CD4-positive, alpha-beta T cell (primary cell): Measurements from ENCODE around the gene PDS5A. TPM values are rescaled to one million over a fixed set of nuclear protein-coding genes. Genes with fewer than 3 reads are reported as not detected.
"Not testable (repeated sequence)": the region's sequence is repeated elsewhere in the genome, so short reads cannot be mapped to it uniquely, and the experiment has no call there.

Experiments
- ATAC-seq: fragments of 200-7000 bp; cut with Tn5 transposase; one replicate; pipeline ENCODE4 v1.10.0; 2022; ENCODE audit warnings: mild to moderate bottlenecking; ENCODE audit not compliant: poor library complexity
- CTCF ChIA-PET: fragments of 350-600 bp; sonication (Branson Sonifier 250); formaldehyde crosslinking; loops from one replicate; lab custom pipeline; 2021; ENCODE audit warnings: antibody characterized with exemption, inconsistent platforms; lab: Charles Lee
- POLR2A ChIA-PET: fragments of 350-600 bp; sonication (Branson Sonifier 250); formaldehyde crosslinking; loops from one replicate; lab custom pipeline; 2021; ENCODE audit warnings: antibody characterized with exemption, inconsistent platforms; lab: Charles Lee
- DNase-seq, 14 experiments: peaks; one replicate each; pipeline ENCODE4 v3.0.0-alpha.2; 2013 to 2020; ENCODE audit warnings: mixed read lengths in 2 of 14
- H3K27ac ChIP-seq, 2 donors: one replicate each; pipeline versions ENCODE4 v1.5.1 to v1.7.0; 2013; ENCODE audit warnings: low read length in 2 of 2, low read depth in 1 of 2, mild to moderate bottlenecking in 1 of 2
- H3K27me3 ChIP-seq, 2 experiments: 1 replicate in 1 of 2; 2 replicates in 1 of 2; pipeline versions ENCODE4 v1.6.1 to v1.7.0; 2013; ENCODE audit warnings: low read length in 2 of 2, control low read depth in 1 of 2, mild to moderate bottlenecking in 1 of 2, moderate library complexity in 1 of 2; ENCODE audit not compliant: insufficient read depth in 2 of 2, control insufficient read depth in 1 of 2
- H3K36me3 ChIP-seq: one replicate; pipeline ENCODE4 v1.6.1; 2013; ENCODE audit warnings: low read length, control low read depth; ENCODE audit not compliant: insufficient read depth
- H3K4me1 ChIP-seq: one replicate; pipeline ENCODE4 v1.6.1; 2013; ENCODE audit warnings: low read length, control low read depth; ENCODE audit not compliant: insufficient read depth
- H3K4me3 ChIP-seq: one replicate; pipeline ENCODE4 v1.5.1; 2013; ENCODE audit warnings: mild to moderate bottlenecking, low read length, moderate library complexity
- H3K9me3 ChIP-seq, 2 experiments: 1 replicate in 1 of 2; 2 replicates in 1 of 2; pipeline versions ENCODE4 v1.6.1 to v1.7.0; 2013; ENCODE audit warnings: low read length in 2 of 2, mild to moderate bottlenecking in 2 of 2, control low read depth in 1 of 2, moderate library complexity in 1 of 2; ENCODE audit not compliant: control insufficient read depth in 1 of 2, insufficient read depth in 1 of 2
- H3K27ac Mint-ChIP-seq: one replicate; pipeline ENCODE4 v1.8.0; 2020; ENCODE audit warnings: mixed read lengths
- H3K27me3 Mint-ChIP-seq: one replicate; pipeline ENCODE4 v1.8.0; 2021; ENCODE audit warnings: mixed read lengths
- H3K36me3 Mint-ChIP-seq: one replicate; pipeline ENCODE4 v1.8.0; 2021; ENCODE audit warnings: low read depth, mixed read lengths
- H3K4me1 Mint-ChIP-seq: one replicate; pipeline ENCODE4 v1.8.0; 2021; ENCODE audit warnings: low read depth, mixed read lengths
- H3K4me3 Mint-ChIP-seq: one replicate; pipeline ENCODE4 v1.8.0; 2020; ENCODE audit warnings: mild to moderate bottlenecking, mixed read lengths
- H3K9me3 Mint-ChIP-seq: one replicate; pipeline ENCODE4 v1.8.0; 2020; ENCODE audit warnings: mixed read lengths
- CTCF ChIP-seq: fragments of 200-600 bp; IDR thresholded peaks from one replicate; pipeline ENCODE4 v1.8.0; 2022; ENCODE audit warnings: antibody characterized with exemption, mild to moderate bottlenecking
- intact Hi-C, 2 experiments: fragments of 100-400 bp; cut with DNase I in 1 of 2; cut with micrococcal nuclease in 1 of 2; formaldehyde crosslinking; loops; one replicate each; pipeline versions ENCODE4 v1.15.1 to v1.9.0; 2023 to 2025; cut with DNase I, micrococcal nuclease
- total RNA-seq, 174 experiments: library from RNA in 2 of 174; stranded (reverse) in 2 of 174; gene quantifications; one replicate each; pipeline ENCODE4 v1.2.3 and lab custom pipeline; 2021 to 2026

Gene PDS5A
- total RNA-seq, 2 experiments from 2014 or later = 80.0 to 80.6 TPM

GRCh38 chr4:39910064-39910463, 67.6 kb downstream of the PDS5A start:
- ChIA-PET CTCF (interaction anchor here (2.1 kb wide), 1 partner anchor 67 kb away, joined by 6 read pairs; the partner anchor contains the start of gene PDS5A), POLR2A (no interaction called here)
- no peaks in the 10 kb centered on the region for H3K9me3 Mint-ChIP-seq
- no peak for TF ChIP-seq CTCF
- no peak overlapping the region for H3K4me3 Mint-ChIP-seq
- Histone ChIP-seq H3K36me3 (peaks cover 65% of the 10 kb centered on the region), H3K4me3 (no peak overlapping the region), H3K27ac (no peak overlapping the region), H3K4me1 (no peaks in the 10 kb centered on the region), H3K27me3 (no peaks in the 10 kb centered on the region), H3K9me3 (no peaks in the 10 kb centered on the region)
- no peak overlapping the region for H3K27ac Mint-ChIP-seq
- H3K27me3 Mint-ChIP-seq = no peaks in the 10 kb centered on the region
- ATAC-seq (no peak), DNase-seq (no peak)
- intact Hi-C loops = no loop called here
- H3K4me1 Mint-ChIP-seq = no peaks in the 10 kb centered on the region
- H3K36me3 Mint-ChIP-seq = peaks cover 78% of the 10 kb centered on the region

- CTCF ChIA-PET = interaction anchor here (0.6 kb wide), 1 partner anchor 136 kb away, joined by 3 read pairs; no protein-coding TSS in a partner anchor
- peaks cover 77% of the 10 kb centered on the region for H3K36me3 Mint-ChIP-seq
Measured at GRCh38 chr4:39908284-39908683, 69.4 kb downstream of the PDS5A start.

DNA sequence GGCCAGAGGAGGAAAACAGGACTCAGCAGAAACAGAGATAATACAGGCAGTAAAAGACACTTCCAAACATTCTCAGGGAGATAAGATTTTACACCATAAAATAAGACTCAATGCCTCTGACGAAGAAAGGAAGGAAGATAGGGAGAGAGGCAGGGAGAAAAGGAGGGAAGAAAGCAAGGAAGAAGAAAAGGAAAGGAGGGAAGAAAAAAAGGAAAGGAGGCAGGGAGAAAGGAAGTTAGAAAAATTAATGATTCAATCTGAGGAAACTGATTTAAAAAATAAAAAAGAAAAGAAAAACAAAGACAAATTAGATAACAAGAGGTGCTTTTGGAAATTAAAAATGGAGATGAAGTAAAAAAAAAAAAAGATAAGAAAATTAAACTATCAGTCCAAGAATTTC, 72.1 kb downstream of the PDS5A start:
- intact Hi-C loops = no loop called here
- peaks cover 78% of the 10 kb centered on the region for H3K36me3 Mint-ChIP-seq
- DNase-seq = no peak
- no peaks in the 10 kb centered on the region for H3K4me1 ChIP-seq
- no peak overlapping the region for H3K27ac Mint-ChIP-seq
- peaks cover 58% of the 10 kb centered on the region for H3K36me3 ChIP-seq
- no peak for TF ChIP-seq CTCF
- no peaks in the 10 kb centered on the region for H3K9me3 ChIP-seq
- no peak for ATAC-seq
- no peak overlapping the region for H3K4me3 ChIP-seq
- ChIA-PET POLR2A (no interaction called here), CTCF (no interaction called here)
- no peaks in the 10 kb centered on the region for H3K27me3 Mint-ChIP-seq
- H3K27me3 ChIP-seq = no peaks in the 10 kb centered on the region
- H3K4me3 Mint-ChIP-seq = no peak overlapping the region
- H3K9me3 Mint-ChIP-seq = no peaks in the 10 kb centered on the region
- H3K4me1 Mint-ChIP-seq = no peaks in the 10 kb centered on the region
- H3K27ac ChIP-seq = no peak overlapping the region

More at GRCh38 chr4:39908284-39908683, 69.4 kb downstream of the PDS5A start:
- no peak overlapping the region for H3K4me3 Mint-ChIP-seq
- H3K4me1 Mint-ChIP-seq = no peaks in the 10 kb centered on the region
- H3K27ac Mint-ChIP-seq = no peak overlapping the region
- H3K27me3 ChIP-seq = no peaks in the 10 kb centered on the region
- POLR2A ChIA-PET = no interaction called here
- ATAC-seq (no peak), DNase-seq (no peak)
- H3K4me3 ChIP-seq = no peak overlapping the region
- peaks cover 63% of the 10 kb centered on the region for H3K36me3 ChIP-seq
- no peaks in the 10 kb centered on the region for H3K9me3 ChIP-seq
- intact Hi-C loops = no loop called here
- no peak overlapping the region for H3K27ac ChIP-seq
- H3K9me3 Mint-ChIP-seq = no peaks in the 10 kb centered on the region
- H3K27me3 Mint-ChIP-seq = no peaks in the 10 kb centered on the region
- H3K4me1 ChIP-seq = no peaks in the 10 kb centered on the region
- no peak for TF ChIP-seq CTCF

GRCh38 chr4:39905019-39905418, 72.7 kb downstream of the PDS5A start:
- H3K27ac Mint-ChIP-seq, H3K27me3 ChIP-seq, H3K4me3 Mint-ChIP-seq, ATAC-seq, H3K9me3 Mint-ChIP-seq, DNase-seq, H3K27ac ChIP-seq, H3K4me1 ChIP-seq, H3K9me3 ChIP-seq, H3K4me1 Mint-ChIP-seq, CTCF ChIA-PET, H3K27me3 Mint-ChIP-seq, intact Hi-C loops, POLR2A ChIA-PET, H3K4me3 ChIP-seq: not testable (repeated sequence)
- H3K36me3 ChIP-seq = peaks cover 55% of the 10 kb centered on the region
- peaks cover 78% of the 10 kb centered on the region for H3K36me3 Mint-ChIP-seq
